GOT3 (cell line): Measurements from ENCODE around the gene EPN3.

ENCODE experiments used
- DNase-seq: peaks from one replicate; lab custom pipeline; 2025; ENCODE audit warnings: mixed read lengths; lab: John Stamatoyannopoulos, UW

Gene EPN3

DNA sequence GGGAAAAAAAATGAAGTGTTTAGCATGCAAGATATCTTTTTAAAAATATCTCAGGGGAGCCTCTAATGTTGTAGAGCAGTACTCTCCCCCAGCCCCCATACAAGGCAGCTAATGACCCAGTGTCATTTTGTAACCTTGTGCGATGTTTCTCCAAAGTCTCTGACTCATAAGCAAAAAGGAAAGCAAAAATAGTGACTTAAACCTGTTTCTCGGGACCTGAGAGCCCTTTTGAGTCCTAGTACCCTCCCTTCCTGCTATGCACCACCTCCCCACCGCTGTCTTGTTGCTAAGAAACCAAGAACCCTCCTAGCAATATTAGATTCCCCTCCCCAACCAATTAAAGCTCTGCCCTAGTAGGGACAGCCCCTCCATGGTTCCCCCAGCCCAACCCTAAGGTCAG lies 21.5 kb upstream of the EPN3 start:
- no peak for DNase-seq

DNA sequence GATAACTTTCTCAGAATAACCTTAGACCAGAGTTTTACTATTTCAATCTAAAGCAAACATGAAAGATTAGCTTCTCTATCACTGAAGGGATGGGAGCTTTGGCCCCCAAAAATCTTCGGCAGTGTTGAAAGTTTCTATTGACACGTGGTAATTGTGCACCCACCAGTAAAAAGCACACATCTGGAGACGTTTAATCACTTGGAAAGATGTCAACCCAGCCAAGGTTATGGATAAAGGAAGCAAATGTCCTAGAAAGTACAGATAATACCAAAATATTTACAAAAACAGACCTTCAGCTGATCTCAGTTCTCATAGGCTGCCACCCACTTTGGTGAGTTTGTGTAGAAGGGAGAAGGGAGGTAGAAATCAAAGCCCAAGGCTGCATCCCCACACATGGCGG lies 19.0 kb upstream of the EPN3 start:
- no peak for DNase-seq

GRCh38 chr17:50514388-50514787 lies 18.1 kb upstream of the EPN3 start:
- no peak for DNase-seq

GRCh38 chr17:50514936-50515702 lies 17.4 kb upstream of the EPN3 start:
- no peak for DNase-seq

- DNase-seq: no peak
These were observed 15.5 kb upstream of the EPN3 start for GRCh38 chr17:50517011-50517410.

GRCh38 chr17:50517504-50518383 lies 14.8 kb upstream of the EPN3 start:
- no peak for DNase-seq

GRCh38 chr17:50518384-50519023 lies 14.0 kb upstream of the EPN3 start:
- DNase-seq: no peak

DNA sequence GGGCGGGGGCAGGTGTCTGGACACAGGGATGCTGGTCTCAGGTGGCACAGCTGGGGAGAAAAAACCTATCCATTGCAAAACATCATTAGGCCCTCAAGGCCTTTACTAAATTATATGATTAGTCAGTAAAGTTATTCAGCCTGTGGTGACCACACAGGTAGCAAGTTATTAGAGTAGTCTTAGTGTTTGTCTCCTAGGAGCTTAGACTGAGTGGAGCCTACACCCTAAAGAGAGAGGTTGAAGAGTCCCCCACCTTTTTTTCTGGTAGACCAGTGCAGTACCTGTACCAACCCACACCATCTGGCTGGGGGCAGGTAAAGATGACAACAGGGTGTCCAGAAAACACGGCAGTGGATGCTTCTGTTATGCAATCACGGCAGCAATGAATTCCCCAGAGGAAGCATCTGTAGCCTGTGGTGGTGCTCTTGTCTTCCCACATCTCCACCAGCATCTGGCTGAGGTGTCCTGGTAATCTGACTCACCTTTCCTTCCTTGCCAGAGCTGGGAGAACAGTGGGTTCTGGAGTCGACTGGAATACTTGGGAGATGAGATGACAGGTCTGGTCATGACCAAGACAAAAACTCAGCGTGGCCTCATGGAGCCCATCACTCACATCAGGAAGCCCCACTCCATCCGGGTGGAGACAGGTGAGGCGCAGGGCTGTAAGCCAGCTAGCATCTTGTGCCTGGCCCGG lies 13.2 kb upstream of the EPN3 start:
- no peak for DNase-seq

- DNase-seq: no peak
These were observed 12.1 kb upstream of the EPN3 start for GRCh38 chr17:50520483-50520882.

GRCh38 chr17:50521514-50521913 lies 11.0 kb upstream of the EPN3 start:
- no peak for DNase-seq

DNA sequence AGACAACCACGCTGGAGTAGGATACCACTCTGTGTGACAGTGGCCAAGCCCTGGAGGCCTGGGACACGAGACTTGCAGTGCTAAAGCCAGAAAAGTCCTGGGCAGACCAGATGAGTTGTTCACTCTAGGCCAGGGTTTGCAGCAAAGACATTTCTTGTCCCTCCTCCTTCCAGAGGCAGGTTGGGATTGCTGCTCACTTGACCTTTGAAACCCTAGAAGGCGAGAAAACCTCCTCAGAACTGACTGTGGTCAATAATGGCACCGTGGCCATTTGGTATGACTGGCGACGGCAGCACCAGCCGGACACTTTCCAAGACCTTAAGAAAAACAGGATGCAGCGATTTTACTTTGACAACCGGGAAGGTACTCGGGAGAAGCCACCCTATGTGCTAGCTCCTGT lies 9.8 kb upstream of the EPN3 start:
- DNase-seq: no peak

- DNase-seq: no peak
These were observed 9.3 kb upstream of the EPN3 start for GRCh38 chr17:50523208-50523607.

DNA sequence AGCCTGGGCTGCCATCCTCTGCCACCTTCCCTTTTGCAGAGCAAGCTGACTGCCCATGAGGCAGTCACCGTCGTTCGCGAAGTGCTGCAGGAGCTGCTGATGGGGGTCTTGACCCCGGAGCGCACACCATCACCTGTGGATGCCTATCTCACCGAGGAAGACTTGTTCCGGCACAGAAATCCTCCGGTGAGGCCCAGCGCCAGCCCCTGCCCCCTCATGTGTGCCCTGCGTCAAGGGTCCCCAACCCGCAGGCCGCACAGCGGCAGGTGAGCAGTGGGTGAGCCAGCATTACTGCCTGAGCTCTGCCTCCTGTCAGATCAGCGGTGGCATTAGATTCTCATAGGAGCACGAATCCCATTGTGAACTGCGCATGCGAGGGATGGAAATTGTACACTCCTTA lies 7.7 kb upstream of the EPN3 start:
- no peak for DNase-seq

- no peak for DNase-seq
These were observed 5.3 kb upstream of the EPN3 start for GRCh38 chr17:50527155-50527762.

GRCh38 chr17:50527949-50528474 lies 4.5 kb upstream of the EPN3 start:
- DNase-seq: no peak

- DNase-seq: no peak
These were observed 2.7 kb upstream of the EPN3 start for GRCh38 chr17:50529849-50530248.

DNA sequence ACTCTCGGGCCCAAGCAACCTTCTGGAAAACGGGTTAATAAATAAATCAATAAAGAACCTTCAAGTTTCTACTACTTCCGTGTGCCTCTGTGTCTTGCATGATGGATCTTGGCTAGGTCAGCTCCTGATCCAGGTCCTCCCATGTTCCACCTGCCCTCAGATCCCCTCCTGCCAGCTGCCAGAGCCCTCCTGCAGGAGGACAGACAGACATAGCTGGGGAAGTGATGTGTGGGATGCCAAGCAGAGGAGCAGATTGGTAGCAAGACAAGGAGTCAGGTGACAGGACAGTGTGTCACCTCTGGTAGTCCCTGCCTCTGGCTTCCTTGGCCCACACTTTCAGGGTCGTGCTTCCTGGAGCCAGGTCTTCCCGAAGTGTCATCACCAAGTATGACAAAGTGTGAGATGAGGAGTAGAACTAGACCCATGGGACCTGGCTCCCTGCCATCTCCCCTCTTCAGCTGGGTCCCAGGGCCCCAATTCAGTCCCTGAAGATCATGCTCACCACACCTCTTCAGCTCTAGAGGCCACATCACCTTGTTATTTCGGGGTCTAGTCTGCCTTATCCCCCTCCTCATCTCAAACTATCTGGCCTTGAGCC lies 1.0 kb upstream of the EPN3 start:
- DNase-seq: no peak

- no peak for DNase-seq
These were observed 650 bp downstream of the EPN3 start for GRCh38 chr17:50533185-50533584.

DNA sequence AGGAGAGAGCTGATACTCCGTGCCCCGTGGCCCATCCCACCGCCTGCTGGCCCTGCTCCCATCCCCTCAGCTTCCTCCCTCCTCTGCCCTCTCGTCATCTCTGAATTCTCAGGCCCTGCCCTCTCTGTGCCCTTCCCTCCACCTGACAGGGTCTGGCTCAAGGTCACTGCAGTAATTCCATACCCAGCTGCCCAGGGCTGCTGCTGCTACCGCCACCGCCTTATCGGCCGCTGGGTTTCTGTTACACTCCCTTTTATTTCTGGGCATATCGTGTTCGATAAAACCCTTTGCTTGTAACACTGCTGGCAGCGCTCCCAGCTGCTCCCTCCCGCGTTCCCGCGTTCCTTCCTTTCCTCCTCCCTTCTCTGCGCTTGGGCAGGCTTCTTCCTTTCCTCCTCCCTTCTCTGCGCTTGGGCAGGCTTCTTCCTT lies 1.2 kb downstream of the EPN3 start:
- DNase-seq: no peak

- no peak for DNase-seq
These were observed 1.9 kb downstream of the EPN3 start for GRCh38 chr17:50534222-50534978.
